Measurements from ENCODE around the gene GLTPD2.

GLTPD2 gene

DNA sequence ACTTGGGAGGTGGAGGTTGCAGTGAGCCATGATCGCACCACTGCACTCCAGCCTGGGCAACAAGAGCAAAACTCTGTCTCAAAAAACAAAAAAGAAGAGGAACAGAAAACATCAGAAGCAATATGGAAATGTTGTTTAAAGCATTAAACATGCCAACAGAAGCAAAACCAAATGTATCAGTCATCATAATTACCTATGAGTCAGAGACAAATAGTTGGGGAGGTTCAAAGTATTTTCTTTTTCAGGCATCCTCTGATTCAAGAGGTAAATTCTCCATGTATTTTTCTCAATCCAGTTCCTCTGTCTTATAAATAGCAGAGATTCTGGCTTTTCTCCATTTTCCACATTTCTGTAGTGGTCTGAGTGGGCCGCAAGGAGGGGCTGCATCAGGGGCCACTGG lies 19.1 kb upstream of the GLTPD2 start:
- in situ Hi-C loops (cut with MboI; ENCODE audit: low sequenced_read_pairs): no loop called here

GRCh38 chr17:4771519-4772234 lies 17.1 kb upstream of the GLTPD2 start, which contains the start of gene TM4SF5:
Gene TM4SF5 (plus strand): TSS chr17:4771886. CDS start chr17:4771923, 37 bp downstream.
- in situ Hi-C loops (cut with MboI; ENCODE audit: low sequenced_read_pairs): no loop called here

GRCh38 chr17:4772235-4772613 lies 16.5 kb upstream of the GLTPD2 start:
- in situ Hi-C loops (cut with MboI; ENCODE audit: low sequenced_read_pairs): no loop called here

- in situ Hi-C loops (cut with MboI; ENCODE audit: low sequenced_read_pairs): no loop called here
These were observed 10.6 kb upstream of the GLTPD2 start for GRCh38 chr17:4777969-4778760.

DNA sequence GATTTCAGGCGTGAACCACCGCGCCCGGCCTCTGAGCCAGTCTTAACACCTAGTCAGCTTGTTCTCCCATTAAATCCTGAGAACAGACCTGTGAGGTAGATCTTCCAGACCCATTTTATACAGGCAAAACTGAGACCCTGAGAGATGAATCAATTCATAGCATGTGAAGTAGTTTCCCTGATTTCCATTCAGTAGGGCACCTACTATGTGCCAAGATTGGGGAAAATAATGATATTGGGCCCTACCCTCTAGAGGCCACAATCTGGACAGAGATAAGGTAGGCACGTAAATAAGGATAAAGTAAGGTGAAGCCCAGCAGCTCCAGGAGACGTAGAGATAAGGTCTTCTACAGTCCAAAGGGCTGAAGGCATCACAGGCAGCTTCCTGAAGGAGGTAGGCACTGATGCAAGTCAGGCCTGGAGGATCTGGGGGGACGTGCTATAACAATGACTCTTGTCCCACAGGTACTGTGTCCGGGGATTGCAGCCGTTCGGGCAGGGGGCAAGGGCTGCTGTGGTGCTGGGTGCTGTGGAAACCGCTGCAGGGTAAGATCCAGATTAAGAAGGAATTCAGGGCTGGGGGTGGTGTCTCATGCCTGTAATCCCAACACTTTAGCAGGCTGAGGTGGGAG lies 8.3 kb upstream of the GLTPD2 start:
- in situ Hi-C loops (cut with MboI; ENCODE audit: low sequenced_read_pairs): no loop called here

DNA sequence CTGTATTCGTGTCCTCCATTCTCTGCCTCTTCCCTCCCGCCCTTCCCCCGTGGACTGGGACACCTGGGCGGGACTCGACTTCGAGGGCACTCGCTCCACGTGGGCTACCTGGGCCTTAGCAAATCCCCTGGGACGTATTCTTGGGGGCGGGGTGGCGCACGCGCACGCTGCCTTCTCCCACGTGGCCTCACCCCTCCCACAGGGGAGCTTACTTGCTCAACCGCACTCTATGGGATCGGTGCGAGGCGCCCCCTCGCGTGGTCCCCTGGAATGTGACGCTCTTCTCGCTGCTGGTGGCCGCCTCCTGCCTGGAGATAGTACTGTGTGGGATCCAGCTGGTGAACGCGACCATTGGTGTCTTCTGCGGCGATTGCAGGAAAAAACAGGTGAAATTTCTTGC lies 6.1 kb upstream of the GLTPD2 start:
- in situ Hi-C loops (cut with MboI; ENCODE audit: low sequenced_read_pairs): no loop called here

GRCh38 chr17:4785311-4786105 lies 3.3 kb upstream of the GLTPD2 start:
- in situ Hi-C loops (cut with MboI; ENCODE audit: low sequenced_read_pairs): no loop called here

- in situ Hi-C loops (cut with MboI; ENCODE audit: low sequenced_read_pairs): no loop called here
These were observed 2.7 kb upstream of the GLTPD2 start, which contains the start of gene VMO1 for GRCh38 chr17:4786106-4786511. Gene VMO1 (minus strand): TSS chr17:4786364. CDS start chr17:4786352, 12 bp downstream.

DNA sequence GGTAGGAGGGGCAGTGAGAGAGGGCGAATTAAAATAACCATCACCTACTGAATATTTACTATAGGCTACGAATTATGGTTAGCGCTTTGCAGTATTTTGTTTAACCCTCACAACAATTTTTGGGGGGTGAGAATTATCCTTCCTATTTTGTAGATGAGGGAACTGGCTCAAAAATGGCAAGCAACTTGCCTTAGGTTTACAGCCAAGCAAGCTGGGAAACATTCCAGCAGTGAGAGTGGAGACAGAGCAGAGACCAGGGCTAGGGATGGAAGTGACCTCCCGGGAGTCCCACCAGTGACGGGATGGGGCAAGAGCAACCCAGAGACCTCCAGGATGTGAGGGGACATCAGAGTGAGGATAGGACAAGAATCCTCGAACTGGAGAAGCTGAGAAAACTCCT lies 2.2 kb upstream of the GLTPD2 start:
- in situ Hi-C loops (cut with MboI; ENCODE audit: low sequenced_read_pairs): no loop called here

DNA sequence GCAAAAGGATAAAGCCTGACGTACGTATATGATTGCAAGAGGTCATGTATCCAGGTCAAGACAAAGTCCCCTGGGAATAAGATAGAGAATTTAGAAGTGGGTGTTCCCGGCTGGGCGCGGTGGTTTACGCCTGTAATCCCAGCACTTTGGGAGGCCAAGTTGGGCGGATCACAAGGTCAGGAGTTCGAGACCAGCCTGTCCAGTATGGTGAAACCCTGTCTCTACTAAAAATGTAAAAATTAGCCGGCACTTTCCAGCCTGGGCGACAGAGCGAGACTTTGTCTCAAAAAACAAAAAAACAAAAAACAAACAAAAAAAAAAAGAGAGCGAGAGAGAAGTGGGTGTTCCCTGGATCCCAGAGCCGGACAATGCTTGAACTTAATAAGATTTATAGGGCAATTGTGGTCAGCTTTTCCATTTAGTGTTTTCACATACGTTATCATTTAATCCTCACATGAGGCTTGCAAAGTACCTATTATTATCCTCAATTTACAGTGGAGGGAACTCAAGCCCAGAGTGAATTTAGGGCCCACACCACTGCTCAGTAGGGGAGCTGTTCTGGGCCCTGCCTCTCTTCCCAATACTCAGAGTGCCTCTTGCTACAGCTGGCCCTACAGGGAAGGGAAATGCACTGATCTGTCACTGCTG lies 481 bp upstream of the GLTPD2 start:
- in situ Hi-C loops (cut with MboI; ENCODE audit: low sequenced_read_pairs): no loop called here

- in situ Hi-C loops (cut with MboI; ENCODE audit: low sequenced_read_pairs): no loop called here
These were observed 862 bp downstream of the GLTPD2 start for GRCh38 chr17:4789701-4789950.

GRCh38 chr17:4789951-4790704 lies 1.4 kb downstream of the GLTPD2 start:
- in situ Hi-C loops (cut with MboI; ENCODE audit: low sequenced_read_pairs): no loop called here

DNA sequence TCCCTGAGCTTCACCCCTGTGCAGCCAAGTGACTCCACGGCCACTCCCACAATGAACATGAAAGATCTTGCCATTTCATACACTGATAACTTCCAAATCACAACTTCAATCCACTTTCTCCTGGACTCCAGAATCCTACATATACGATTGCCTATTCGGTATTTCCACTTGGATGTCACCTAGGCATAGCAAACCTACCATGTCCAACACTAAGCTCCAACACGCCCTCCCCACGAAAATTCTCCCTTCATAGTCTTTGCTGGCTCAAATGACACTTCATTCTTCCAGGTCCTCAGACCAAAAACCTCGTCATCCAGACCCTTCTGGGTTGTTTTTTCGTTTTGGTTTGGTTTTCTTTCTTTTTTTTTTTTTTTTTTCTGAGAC lies 1.9 kb downstream of the GLTPD2 start:
- in situ Hi-C loops (cut with MboI; ENCODE audit: low sequenced_read_pairs): no loop called here

GRCh38 chr17:4795168-4795567 lies 6.4 kb downstream of the GLTPD2 start:
- in situ Hi-C loops (cut with MboI; ENCODE audit: low sequenced_read_pairs): no loop called here

GRCh38 chr17:4796552-4796920 lies 7.8 kb downstream of the GLTPD2 start:
- in situ Hi-C loops (cut with MboI; ENCODE audit: low sequenced_read_pairs): no loop called here

DNA sequence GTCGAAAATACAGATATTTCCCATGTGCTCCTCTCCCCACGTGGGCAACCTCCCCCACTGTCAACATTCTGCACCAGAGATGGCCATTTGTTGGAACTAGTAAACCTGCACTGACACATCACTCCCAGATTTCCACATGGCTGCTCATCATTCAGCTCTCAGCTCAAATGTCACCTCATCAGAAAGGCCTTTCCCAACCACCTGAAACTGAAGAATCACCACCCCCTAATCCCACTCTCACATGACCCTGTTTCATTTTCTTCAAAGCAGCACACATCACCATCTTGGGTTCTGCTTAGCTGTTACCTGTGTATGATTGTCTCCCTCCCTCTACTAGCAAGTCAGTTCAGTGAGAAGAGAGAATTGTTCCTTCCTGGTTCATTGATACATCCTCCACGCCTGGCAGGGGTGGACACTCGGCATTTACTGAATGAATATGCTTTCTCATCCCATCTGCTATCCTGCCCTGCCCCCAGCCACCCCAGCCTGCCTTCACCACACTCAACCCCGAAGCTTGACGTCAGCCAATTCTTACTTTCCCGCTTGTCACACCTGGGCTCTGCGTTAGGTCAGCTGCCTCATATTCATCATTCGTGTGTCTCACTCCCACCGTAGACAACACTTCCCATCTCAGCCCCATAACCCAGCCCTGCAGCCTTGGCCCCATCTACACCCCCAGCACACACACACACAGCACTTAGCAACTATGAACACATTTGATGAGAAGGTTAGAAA lies 11.9 kb downstream of the GLTPD2 start:
- in situ Hi-C loops (cut with MboI; ENCODE audit: low sequenced_read_pairs): no loop called here

GRCh38 chr17:4802228-4802627 lies 13.5 kb downstream of the GLTPD2 start, which contains the start of gene C17orf114:
Gene C17orf114 (minus strand): TSS chr17:4802328.
- in situ Hi-C loops (cut with MboI; ENCODE audit: low sequenced_read_pairs): no loop called here

GRCh38 chr17:4806456-4806776 lies 17.7 kb downstream of the GLTPD2 start:
- in situ Hi-C loops (cut with MboI; ENCODE audit: low sequenced_read_pairs): no loop called here

- in situ Hi-C loops (cut with MboI; ENCODE audit: low sequenced_read_pairs): no loop called here
These were observed 18.2 kb downstream of the GLTPD2 start, which contains the start of gene PLD2 for GRCh38 chr17:4806777-4807604. Gene PLD2 (plus strand): TSS chr17:4807152. CDS start chr17:4807773, 621 bp downstream.

All from HL-60/S4 (cell line).